ENCODE data around the gene PRKCB.
"Not testable (repeated sequence)": the region's sequence is repeated elsewhere in the genome, so short reads cannot be mapped to it uniquely, and the experiment has no call there.

PRKCB gene

DNA sequence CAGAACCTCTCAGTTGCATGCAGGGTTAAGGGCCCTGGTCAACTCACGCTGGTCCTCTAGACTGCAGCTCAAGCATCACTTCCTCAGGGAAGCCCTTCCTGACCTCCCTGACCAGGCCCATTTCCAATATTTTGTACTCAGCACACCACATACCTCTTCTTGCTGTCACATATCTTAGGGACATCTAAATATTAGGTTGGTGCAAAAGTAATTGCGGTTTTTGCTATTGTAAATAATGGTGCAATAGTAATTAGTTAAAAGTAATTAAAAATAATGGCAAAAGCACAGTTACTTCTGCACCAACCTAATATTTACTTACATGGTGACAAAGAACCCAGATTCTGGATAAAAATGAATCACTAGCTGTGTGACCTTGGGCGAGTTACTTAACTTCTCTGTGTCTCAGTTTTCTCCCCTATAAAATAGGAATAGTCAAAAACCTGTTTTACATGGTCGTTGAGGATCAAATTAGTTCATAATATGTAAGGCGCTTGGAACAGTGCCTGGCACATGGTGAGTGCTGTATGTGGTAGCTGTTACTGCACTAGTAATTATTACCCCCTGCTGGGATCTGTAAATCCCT, 177.4 kb downstream of the PRKCB start:
- DNase-seq, result no peak

DNA sequence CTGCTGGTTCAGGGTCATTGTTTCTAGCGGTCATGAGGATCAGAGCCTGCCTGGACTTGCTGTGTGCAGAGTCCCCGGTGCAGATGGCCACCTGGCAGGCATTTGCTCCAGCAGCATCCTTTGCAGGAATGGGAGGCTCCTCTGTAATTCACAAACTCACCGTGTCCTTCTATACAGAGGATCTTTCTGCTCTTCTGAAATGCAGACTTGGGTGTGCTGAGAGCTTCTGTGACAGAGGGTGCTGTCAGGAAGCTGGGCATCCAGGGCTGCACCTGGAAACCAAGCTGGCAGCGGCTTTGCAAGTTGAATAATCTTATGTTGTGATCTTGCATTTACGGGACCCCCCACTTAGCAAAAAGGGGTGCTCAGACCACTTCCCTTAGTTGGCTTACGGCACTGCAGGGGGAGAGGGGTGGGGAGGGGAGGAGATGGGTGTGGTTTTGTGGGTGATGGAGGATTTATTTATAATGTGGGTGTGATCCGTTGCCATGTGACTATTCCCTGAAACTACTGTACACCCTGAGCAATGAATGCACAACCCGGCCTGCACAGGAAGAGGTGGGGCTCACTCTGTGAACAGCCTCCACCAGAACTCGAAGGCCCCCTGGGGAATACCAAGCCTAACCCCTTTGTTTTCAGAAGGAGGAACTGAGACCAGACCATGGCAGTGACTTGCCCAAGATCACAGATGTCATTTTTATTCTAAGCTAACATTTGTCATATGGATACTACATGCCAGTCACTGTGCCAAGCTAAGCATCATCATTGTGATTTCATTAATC, 178.3 kb downstream of the PRKCB start:
- DNase-seq, result peak; percentile 25 to 27

DNA sequence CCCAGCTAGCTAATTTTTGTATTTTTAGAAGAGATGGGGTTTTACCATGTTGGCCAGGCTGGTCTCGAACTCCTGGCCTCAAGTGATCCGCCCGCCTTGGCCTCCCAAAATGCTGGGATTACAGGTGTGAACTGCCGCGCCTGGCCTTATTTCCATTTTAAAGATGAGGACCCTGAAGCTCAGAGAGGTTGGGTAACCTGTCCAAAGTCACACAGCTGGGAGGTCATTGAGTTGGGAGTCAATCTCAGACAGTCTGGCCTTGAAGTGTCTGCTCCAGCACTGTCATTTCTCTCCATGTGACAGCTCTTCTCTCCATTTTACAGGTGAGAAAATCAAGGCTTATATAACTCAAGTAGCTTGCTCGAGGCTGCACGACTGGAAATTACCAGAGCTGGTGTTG, 179.2 kb downstream of the PRKCB start:
- DNase-seq, result not testable (repeated sequence)

DNA sequence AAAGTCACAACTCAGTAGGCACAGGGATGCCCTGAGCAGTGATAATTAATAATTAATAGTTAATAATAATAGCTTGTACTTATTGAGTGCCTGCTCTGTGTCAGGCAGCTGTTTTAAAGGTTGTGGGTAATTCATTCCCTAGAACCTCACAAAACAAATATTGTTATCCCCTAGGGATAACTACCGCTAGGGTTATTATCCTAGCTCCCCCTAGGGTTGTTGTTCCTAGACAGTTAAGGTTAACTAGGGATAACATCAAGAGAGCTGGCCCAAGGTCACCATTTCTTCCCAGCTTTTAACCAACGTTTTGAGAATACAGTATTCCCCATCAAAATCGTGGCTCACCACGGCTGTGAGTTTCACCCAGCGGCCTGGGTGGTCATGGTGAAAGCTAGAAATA, 180.1 kb downstream of the PRKCB start:
- DNase-seq, result no peak

DNA sequence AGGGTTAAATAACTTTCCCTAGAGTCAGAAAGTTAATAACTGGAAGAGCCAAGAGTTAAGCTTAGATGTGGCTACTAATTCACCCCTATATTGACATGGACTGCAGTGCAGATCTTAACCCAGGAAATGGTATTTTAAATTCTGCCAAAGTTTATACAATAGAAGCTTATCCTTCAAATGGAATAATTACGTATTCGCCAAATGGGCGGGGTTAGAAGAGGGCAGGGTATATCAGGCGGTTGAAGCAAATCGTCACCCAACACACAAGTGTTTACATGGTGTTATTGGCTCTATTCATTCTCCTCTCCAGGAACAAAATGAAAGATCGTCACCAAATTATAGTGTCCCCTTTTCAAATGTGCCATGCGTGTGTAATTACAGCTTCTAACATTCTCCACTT, 182.7 kb downstream of the PRKCB start:
- DNase-seq, result no peak

DNA sequence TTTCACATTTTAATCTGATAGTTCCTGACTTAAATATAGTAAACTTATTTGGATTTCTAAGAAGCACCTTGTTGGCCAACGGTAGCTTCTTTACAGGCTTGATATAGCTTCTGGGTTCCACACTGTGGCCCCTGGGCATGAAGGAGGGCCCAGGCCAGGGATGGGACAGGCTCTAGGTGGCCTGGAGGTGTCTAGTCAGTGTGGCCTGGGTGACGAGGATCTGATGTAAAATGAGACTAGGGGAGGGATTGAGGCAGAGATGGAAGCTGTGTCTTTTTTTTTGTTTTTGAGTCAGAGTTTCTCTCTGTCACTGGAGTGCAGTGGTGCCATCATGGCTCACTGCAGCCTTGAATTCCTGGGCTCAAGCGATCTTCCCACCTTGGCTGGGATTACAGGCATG, 187.0 kb downstream of the PRKCB start:
- no peak for DNase-seq

DNA sequence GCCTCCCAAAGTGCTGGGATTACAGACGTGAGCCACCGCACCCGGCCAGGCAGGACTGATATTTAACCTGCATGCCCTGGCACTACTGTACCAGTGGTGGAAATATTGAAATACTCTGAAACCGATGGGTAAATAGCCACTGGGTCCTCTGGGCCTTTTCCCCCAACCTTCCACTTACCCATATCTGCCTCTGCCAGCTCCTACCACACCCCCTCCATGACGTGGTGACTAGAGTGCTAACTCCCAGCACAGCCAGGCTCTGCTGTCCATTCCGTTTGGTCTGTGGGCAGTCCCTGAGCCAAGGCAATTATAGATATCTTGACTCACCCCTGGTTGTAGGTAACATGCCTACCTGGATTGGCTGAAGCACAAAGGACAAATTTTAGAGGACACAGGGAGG, 187.8 kb downstream of the PRKCB start:
- no peak for DNase-seq

DNA sequence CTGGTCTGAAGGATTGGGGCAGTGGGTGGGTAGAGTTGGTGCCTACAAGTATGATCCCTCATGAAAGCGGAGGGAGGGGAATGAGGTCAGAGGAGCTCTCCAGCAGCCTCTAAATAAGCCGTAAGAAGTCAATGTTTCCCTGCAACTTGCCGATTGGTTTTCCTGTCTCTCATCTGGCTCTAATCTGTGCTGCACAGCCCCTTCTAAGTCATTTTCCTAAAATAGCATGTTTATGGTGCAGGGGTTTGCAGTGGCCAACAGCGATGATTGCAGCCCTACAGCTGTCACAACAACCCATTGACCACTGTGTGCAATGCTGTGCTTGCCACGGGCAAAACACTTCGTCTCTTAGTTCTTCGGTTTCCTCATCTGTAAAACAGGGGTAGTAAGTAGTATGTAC, 189.2 kb downstream of the PRKCB start:
- no peak for DNase-seq

DNA sequence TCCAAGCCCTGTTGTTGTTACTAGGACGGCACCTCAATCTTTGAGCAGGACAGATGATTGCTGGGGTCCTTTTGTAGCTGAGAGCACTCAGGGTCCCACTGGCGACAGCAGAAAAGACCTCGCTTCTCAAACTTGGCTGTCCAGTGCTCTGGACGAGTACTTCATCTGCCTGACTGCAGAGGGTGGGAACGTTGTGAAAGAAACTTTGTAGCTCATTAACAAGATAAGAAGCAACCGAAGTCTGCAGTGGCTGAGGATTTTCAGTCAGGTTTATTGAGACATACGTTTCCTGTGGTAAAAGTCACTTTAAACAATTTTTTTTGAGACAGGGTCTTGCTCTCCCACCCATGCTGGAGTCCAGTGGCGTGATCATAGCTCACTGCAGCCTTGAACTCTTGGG, 191.7 kb downstream of the PRKCB start:
- DNase-seq, result no peak

DNA sequence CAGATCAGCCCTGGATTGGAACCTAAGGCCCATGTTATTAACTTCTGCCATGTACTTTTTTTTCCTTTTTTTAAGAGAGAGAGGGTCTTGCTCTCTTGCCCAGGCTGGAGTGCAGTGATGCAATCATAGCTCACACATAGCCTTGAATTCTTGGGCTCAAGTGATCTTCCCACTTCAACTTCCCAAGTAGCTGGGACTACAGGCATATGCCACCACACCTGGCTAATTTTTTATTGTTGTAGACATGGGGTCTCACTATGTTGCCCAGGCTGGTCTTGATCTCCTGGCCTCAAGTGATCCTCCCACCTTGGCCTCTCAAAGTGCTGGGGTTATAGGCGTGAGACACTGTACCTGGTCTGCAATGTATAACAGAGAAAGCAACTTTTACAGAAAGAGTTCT, 194.1 kb downstream of the PRKCB start:
- not testable (repeated sequence) for DNase-seq

DNA sequence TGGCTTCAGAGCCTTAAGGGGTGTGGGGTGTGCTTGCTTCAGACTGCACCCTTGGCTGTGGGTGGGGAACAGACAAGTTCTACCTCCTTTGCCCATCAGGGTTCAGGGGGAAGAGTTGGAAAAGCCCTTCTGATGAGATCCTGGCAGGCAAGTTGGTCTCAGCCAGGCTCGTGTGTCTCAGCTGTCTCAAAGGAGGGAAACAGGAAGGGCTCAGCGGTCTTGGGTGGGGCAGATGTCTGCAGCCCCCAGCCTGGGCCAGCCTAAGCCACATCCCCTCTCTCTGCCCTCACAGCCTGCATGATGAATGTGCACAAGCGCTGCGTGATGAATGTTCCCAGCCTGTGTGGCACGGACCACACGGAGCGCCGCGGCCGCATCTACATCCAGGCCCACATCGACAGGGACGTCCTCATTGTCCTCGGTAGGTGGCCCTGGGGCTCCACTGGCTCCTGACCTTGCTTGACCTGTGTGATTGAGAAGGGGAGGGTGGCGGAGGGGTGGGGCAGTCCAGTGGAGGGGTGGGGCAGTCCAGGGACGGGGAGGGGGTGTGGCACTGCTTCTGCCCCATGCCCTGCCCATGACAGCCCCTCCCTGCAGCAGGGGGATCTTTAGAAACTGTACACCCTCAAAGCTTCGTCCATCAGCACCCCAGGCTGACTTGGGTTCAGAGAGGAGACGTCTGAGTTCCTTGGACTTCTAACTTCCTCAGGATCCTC, 199.5 kb downstream of the PRKCB start:
- no peak for DNase-seq

DNA sequence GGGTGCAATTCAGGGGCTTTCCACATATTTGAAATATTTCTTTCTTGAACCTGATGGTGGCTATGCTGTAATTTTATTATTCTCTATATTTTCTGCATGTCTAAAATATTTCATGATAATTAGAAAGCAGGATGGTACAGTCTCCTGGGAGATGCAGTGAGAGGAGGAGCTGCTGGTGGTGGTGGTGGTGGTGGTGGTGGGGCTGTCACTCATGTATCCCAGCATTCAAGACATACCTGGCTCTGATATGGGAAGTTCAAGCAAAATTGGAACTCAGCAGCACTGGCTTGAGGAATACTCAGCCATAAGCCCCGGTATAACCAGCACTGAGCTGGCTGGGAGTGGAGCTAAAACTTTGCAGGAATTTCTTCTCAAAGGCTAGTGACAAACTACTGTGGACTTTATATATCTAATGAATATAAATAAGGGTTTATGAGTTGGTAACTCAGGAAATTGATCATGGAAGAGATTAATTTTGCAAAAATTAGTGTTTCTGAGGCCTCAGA, 200.3 kb downstream of the PRKCB start:
- DNase-seq, result no peak

DNA sequence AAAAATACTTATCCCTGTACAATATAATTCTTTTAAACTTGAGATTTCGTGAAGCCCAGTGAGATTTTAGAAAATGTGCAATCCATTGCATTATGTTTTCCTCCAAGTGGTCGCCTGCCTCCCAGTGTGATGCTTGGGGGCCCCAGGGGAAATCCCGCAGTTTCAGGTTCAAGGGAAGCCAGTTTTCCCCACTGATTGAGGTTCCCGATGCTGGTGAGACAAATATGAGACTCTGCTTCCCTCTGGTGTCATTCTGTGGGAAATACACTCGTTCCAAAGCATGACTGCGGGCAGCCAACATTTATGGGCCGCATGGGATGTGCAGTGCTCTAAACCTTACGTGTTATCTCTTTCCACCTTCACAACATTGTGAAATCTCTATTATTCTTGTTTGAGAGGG, 200.8 kb downstream of the PRKCB start:
- peak; percentile 28 to 37 for DNase-seq

DNA sequence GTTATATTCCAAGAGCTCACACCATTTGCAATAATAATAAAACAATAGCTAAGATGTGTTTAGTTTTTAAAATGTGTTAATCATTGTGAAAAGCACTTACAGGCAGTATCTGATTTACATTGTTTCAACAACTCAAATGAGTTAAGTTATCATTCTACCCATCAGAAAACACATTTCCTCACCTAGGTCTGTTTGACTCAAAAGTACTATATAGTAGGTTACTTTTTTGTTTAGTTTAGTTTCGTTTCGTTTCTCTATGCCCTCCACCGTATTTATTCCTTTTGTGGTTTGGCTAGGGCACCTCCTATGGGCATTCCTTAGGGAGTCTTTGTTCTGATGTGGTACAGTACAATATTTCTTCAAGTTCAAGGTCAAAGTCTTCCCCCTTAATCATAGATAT, 201.6 kb downstream of the PRKCB start:
- DNase-seq, result no peak

DNA sequence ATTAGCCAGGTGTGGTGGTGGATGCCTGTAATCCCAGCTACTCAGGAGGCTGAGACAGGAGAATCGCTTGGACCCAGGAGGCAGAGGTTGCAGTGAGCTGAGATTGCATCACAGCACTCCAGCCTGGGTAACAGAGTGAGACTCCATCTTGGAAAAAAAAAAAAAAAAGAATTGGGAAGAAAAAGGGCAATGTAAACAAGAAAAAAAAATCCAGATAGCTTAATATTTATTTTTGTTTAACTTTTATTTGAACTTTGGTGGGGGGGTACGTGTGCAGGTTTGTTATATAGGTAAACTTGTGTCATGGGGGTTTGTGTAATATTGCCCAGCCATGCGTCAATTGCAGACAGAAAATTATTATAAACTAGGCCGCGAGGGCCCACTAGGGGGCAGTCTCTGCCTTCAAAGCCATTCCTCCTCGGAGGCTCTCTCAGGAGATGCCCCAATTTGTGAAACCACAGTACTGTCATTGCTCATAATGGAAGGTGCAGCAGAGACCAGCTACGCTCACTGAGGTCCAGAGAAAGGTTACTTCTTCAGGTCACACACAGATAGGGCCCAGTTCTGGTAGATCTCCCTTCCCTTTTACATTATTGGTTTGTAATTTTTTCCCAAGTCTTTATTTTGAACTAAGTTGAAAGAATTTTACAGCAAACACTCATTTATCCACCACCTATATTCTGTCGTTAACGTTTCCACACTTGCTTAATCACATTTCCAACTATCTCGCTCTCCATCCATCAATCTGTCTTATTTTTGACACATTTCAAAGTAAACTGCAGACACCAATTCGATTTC, 206.2 kb downstream of the PRKCB start:
- DNase-seq, result peak; percentile 82 to 85

DNA sequence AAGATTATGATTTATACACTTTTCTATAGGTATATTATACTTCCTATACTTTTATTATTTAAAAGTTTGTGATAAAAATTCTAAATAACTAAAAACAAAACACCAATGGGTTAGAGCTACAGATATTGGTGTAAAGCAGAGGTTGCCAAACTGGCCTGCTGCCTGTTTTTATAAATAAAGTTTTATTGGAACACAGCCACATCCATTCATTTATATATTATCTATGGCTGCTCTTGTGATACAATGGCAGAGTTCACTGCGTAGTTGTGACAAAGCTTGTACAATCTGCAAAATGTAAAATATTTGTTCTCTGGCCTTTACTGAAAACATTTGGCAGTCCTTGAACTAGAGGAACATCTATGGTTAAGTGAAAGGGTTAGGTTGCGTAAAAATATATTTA, 208.7 kb downstream of the PRKCB start:
- no peak for DNase-seq

DNA sequence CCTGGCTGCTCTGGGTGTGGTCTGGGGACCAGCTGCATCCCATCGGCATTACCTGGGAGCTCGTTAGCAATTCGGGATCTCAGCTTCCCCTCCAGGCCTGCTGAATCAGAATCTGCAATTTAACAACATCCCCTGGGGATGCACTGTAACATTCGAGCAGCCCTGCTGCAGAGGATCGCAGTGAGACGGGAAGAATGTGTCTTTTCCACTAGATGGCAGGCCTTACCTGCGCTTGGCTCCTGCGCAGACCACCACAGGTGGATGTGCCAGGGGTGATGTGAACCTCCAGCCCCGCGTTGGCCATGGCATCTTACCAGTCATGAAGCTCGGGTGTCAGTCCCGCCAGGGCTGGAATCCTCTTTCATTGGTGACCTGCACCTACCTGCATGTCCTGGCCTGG, 209.9 kb downstream of the PRKCB start:
- DNase-seq, result no peak

DNA sequence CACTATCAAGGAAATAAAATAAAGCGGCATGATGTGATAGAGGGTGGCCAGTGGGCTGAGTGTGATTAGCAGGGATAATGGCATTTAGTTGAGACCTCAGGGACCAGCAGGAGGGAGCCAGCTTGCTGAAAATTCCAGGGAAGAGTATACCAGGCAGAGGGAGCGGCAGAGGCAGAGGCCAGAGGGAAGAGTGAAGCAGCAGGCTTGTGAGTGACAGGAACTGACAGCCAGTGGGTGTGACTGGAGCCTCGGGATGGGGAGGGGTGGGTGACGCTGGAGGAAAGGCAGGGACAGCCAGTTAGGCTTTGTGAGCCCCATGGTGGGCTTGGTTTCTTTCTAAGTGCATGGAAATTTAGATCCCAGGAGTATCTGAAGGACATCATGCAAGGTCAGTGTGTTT, 210.7 kb downstream of the PRKCB start:
- no peak for DNase-seq

DNA sequence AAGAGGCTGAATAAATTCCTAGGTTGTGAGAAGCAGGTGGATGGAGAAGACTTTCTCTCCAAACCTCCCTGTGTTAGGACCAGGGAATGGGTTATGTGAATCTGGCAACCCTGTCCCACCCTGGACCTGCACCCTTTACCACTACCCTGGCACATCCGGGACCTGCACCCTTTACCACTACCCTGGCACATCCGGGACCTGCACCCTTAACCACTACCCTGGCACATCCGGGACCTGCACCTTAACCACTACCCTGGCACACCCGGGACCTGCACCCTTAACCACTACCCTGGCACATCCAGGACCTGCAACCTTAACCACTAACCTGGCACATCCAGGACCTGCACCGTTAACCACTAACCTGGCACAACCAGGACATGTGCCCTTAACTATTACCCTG, 213.3 kb downstream of the PRKCB start:
- no peak for DNase-seq

DNA sequence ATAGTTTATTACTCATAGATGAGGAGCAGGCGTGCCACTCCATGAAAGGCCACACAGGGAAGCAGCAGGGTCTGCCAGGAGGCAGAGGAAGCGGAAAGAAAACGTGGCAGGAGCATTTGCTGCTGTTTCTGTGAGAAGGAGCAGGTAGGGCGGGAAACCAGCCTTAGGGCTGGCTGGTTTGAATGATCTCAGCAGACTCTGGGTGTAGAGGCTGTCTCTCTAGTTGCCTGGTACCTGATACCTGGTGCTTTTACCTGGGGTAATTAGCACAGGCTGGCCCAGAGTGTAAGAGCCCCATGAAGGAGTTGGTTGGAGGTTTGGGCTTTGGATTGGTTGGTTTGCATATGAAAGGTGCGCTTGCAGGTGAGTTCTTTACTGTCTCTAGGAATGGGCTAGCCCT, 215.3 kb downstream of the PRKCB start:
- no peak for DNase-seq

DNA sequence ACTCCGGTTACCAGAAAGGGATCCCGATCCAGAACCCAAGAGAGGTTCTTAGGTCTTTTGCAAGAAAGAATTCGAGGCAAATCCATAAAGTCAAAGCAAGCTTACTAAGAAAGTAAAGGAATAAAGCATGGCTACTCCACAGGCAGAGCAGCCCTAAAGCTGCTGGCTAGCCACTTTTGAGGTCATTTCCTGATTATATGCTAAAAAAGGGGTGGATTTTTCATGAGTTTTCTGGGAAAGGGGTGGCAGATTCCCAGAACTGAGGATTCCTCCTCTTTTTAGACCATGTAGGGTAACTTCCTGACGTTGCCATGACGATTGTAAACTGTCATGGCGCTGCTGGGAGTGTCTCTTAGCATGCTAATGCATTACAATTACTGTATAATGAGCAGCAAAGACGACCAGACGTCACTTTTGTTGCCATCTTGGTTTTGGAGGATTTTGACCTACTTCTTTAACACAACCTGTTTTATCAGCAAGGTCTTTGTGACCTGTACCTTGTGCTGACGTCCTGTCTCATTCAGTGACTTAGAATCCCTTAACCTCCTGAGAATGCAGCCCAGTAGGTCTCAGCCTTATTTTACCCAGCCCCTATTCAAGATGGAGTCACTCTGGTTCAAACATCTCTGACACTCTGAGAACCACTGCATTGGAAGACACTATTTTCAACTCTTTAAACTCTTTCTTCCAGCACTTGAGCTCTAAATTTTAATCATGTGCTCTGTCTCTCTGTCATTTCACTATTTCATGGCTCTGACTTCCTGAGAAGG, 216.7 kb downstream of the PRKCB start:
- no peak for DNase-seq

All from stimulated activated CD4-positive, alpha-beta T cell treated with anti-CD3 and anti-CD28 coated beads, Interleukin-2, amount 100 ng/mL, for 48 hours (primary cell).